Liver (tissue), 9 donors: ENCODE results near the gene MUCL3. TPM values are rescaled to one million over a fixed set of nuclear protein-coding genes. Genes with fewer than 3 reads are reported as not detected.

Source experiments
- DNase-seq: peaks from one replicate; pipeline ENCODE4 v3.0.0-alpha.2; 2017; ENCODE audit warnings: low spot score
- H3K27ac ChIP-seq, 2 donors: one replicate each; pipeline ENCODE4 v1.7.0; 2013; ENCODE audit warnings: inconsistent platforms in 2 of 2, low read length in 2 of 2, control low read depth in 1 of 2, low read depth in 1 of 2, mild to moderate bottlenecking in 1 of 2
- H3K27me3 ChIP-seq, 4 donors: one replicate each; pipeline versions ENCODE4 v1.6.1 to v1.7.0; 2013; ENCODE audit warnings: low read length in 3 of 4, inconsistent platforms in 1 of 4, mild to moderate bottlenecking in 1 of 4, moderate library complexity in 1 of 4; ENCODE audit not compliant: control insufficient read depth in 4 of 4, insufficient read depth in 4 of 4
- H3K36me3 ChIP-seq, 4 donors: one replicate each; pipeline versions ENCODE4 v1.6.1 to v1.7.0; 2013; ENCODE audit warnings: low read length in 3 of 4, mild to moderate bottlenecking in 3 of 4, low read depth in 1 of 4, moderate library complexity in 1 of 4; ENCODE audit not compliant: control insufficient read depth in 4 of 4, insufficient read depth in 3 of 4
- H3K4me1 ChIP-seq, 4 donors: one replicate each; pipeline versions ENCODE4 v1.6.1 to v1.7.0; 2013; ENCODE audit warnings: low read length in 3 of 4, mild to moderate bottlenecking in 3 of 4, moderate library complexity in 1 of 4; ENCODE audit not compliant: control insufficient read depth in 4 of 4, insufficient read depth in 4 of 4
- H3K4me3 ChIP-seq, 3 donors: one replicate each; pipeline versions ENCODE4 v1.6.1 to v1.7.0; 2013; ENCODE audit warnings: low read length in 3 of 3, control low read depth in 1 of 3, low read depth in 1 of 3, mild to moderate bottlenecking in 1 of 3
- H3K9ac ChIP-seq, 2 donors: one replicate each; pipeline ENCODE4 v1.7.0; 2013; ENCODE audit warnings: low read length in 2 of 2, mild to moderate bottlenecking in 2 of 2, moderate library complexity in 2 of 2, control low read depth in 1 of 2, low read depth in 1 of 2
- H3K9me3 ChIP-seq, 4 donors: one replicate each; pipeline versions ENCODE4 v1.6.1 to v1.7.0; 2013; ENCODE audit warnings: low read length in 3 of 4; ENCODE audit not compliant: control insufficient read depth in 4 of 4
- ATF3 ChIP-seq: IDR thresholded peaks from 2 replicates; pipeline ENCODE4 v1.6.1; 2016; ENCODE audit warnings: antibody characterized with exemption
- EGR1 ChIP-seq, 2 donors: IDR thresholded peaks; 2 replicates each; pipeline ENCODE4 v1.6.1; 2016 to 2018; ENCODE audit warnings: antibody characterized with exemption in 2 of 2, low read depth in 2 of 2
- FOXA1 ChIP-seq: IDR thresholded peaks from 2 replicates; pipeline ENCODE4 v1.6.1; 2016; ENCODE audit warnings: antibody characterized with exemption
- FOXA2 ChIP-seq: IDR thresholded peaks from 2 replicates; pipeline ENCODE4 v1.6.1; 2016; ENCODE audit warnings: antibody characterized with exemption
- GABPA ChIP-seq, 2 donors: IDR thresholded peaks in 1 of 2; conservative IDR thresholded peaks in 1 of 2; 2 replicates each; pipeline ENCODE4 v1.6.1; 2016; ENCODE audit warnings: antibody characterized with exemption in 2 of 2, mild to moderate bottlenecking in 1 of 2, moderate library complexity in 1 of 2
- HNF4A ChIP-seq, 2 donors: conservative IDR thresholded peaks; 2 replicates each; pipeline ENCODE4 v1.6.1; 2016; ENCODE audit warnings: antibody characterized with exemption in 2 of 2, mild to moderate bottlenecking in 2 of 2
- HNF4G ChIP-seq: IDR thresholded peaks from 2 replicates; pipeline ENCODE4 v1.6.1; 2016; ENCODE audit warnings: antibody characterized with exemption
- JUND ChIP-seq, 2 donors: IDR thresholded peaks; 2 replicates each; pipeline ENCODE4 v1.6.1; 2016; ENCODE audit warnings: antibody characterized with exemption in 2 of 2
- MAX ChIP-seq: IDR thresholded peaks from 2 replicates; pipeline ENCODE4 v1.6.1; 2016; ENCODE audit warnings: antibody characterized with exemption
- NR2F2 ChIP-seq: IDR thresholded peaks from 2 replicates; pipeline ENCODE4 v1.6.1; 2016; ENCODE audit warnings: antibody characterized with exemption
- RAD21 ChIP-seq, 2 donors: IDR thresholded peaks; 2 replicates each; pipeline ENCODE4 v1.6.1; 2016; ENCODE audit warnings: antibody characterized with exemption in 2 of 2, mild to moderate bottlenecking in 2 of 2
- REST ChIP-seq: IDR thresholded peaks from 2 replicates; pipeline ENCODE4 v1.6.1; 2016; ENCODE audit warnings: antibody characterized with exemption, mild to moderate bottlenecking
- RXRA ChIP-seq, 2 donors: IDR thresholded peaks; 2 replicates each; pipeline ENCODE4 v1.6.1; 2017 to 2018; ENCODE audit warnings: antibody characterized with exemption in 2 of 2, mild to moderate bottlenecking in 1 of 2
- SP1 ChIP-seq: IDR thresholded peaks from 2 replicates; pipeline ENCODE4 v1.6.1; 2018; ENCODE audit warnings: antibody characterized with exemption, mild to moderate bottlenecking
- TAF1 ChIP-seq: conservative IDR thresholded peaks from 2 replicates; pipeline ENCODE4 v1.6.1; 2016; ENCODE audit warnings: antibody characterized with exemption, mild to moderate bottlenecking
- YY1 ChIP-seq: IDR thresholded peaks from 2 replicates; pipeline ENCODE4 v1.6.1; 2016; ENCODE audit warnings: antibody characterized with exemption, mild to moderate bottlenecking
- WGBS: extraction: QIAGEN DNeasy Blood & Tissue Kit; methylation state at CpG from one replicate; pipeline ENCODE4 v1.1.7; 2013; 5-methylcytosine and 5-hydroxymethylcytosine counted together
- polyA plus RNA-seq, 2 donors: library from polyadenylated mRNA; stranded (reverse) in 1 of 2; unstranded in 1 of 2; fragments of 200-250 nt in 1 of 2; fragments of >200 nt in 1 of 2; fragmentation: Nextera tagmentation in 1 of 2; extraction: Ambion mirVana in 1 of 2; gene quantifications; one replicate each; pipeline versions ENCODE4 v1.2.1 to v1.2.3, GENCODE V29; 2013 to 2015
- total RNA-seq, 2 donors: library from RNA; depleted of rRNA; stranded (reverse); fragments of >200 nt; gene quantifications; one replicate each; pipeline ENCODE4 v1.2.3, GENCODE V29; 2014
- TF ChIP-seq, protein P1 (sequence below): fragments of 150-350 bp; IDR thresholded peaks from 2 replicates; pipeline ENCODE4 v1.5.1; 2017; ENCODE audit warnings: improper control_type of control experiment, low read depth, low read length; ENCODE audit not compliant: missing input control
- TF ChIP-seq, protein P2 (sequence below): IDR thresholded peaks from 2 replicates; pipeline ENCODE4 v1.6.1; 2016; ENCODE audit warnings: antibody characterized with exemption
- donor health status: healthy.
- donor health status: healthy.
- donor health status: healthy.
- donor health status: healthy.
- donor health status: healthy.

Gene MUCL3
- total and polyA plus RNA-seq, 4 donors: under 0.01 TPM; not detected in 3

DNA sequence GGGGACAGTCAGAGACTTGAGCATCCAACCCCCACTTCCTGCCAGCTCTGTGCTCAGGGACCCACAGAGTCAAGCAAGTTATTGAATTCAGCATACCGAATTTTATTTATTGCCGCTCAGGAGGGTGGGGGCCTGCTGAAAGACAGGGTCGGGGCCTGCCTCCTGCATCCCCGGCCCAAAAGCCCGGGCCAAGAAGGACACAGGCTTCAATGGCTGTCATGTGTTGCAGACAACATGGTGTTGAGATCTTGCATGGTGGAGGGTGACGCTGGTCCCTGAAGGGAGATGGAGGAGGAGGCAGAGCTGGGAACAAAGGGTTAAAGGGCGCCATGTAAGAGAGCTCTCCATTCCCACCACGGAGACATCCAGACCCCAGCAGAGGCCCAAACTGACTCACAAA, 9.5 kb upstream of the MUCL3 start:
- WGBS: 58% methylated on average over 8 of the region's 8 CpGs
- H3K4me1 ChIP-seq: no peaks in the 10 kb centered on the region
- no peaks in the 10 kb centered on the region for H3K27me3 ChIP-seq
- H3K36me3 ChIP-seq: peaks cover 0 to 12% (median 3%) of the 10 kb centered on the region in 4 donors
- TF ChIP-seq HNF4A (conservative IDR thresholded peaks at IDR 0.05): no peak
- H3K27ac ChIP-seq: no peak overlapping the region
- H3K9me3 ChIP-seq: peaks cover 0 to 3% (median 1%) of the 10 kb centered on the region in 4 donors
- no peak overlapping the region for H3K9ac ChIP-seq
- H3K4me3 ChIP-seq: no peak overlapping the region
- DNase-seq: no peak

- H3K4me3 ChIP-seq: no peak within 1 kb of the TSS
- TF ChIP-seq, protein P1, sequence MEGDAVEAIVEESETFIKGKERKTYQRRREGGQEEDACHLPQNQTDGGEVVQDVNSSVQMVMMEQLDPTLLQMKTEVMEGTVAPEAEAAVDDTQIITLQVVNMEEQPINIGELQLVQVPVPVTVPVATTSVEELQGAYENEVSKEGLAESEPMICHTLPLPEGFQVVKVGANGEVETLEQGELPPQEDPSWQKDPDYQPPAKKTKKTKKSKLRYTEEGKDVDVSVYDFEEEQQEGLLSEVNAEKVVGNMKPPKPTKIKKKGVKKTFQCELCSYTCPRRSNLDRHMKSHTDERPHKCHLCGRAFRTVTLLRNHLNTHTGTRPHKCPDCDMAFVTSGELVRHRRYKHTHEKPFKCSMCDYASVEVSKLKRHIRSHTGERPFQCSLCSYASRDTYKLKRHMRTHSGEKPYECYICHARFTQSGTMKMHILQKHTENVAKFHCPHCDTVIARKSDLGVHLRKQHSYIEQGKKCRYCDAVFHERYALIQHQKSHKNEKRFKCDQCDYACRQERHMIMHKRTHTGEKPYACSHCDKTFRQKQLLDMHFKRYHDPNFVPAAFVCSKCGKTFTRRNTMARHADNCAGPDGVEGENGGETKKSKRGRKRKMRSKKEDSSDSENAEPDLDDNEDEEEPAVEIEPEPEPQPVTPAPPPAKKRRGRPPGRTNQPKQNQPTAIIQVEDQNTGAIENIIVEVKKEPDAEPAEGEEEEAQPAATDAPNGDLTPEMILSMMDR: no peak
- TF ChIP-seq MAX (no peak), YY1 (no peak), REST (no peak), NR2F2 (no peak), FOXA2 (no peak), SP1 (no peak), JUND (IDR thresholded peaks at IDR 0.05) (no peak), ATF3 (no peak), RXRA (IDR thresholded peaks at IDR 0.05) (no peak), GABPA (IDR thresholded peaks at IDR 0.05 in 1 of 2, conservative IDR thresholded peaks at IDR 0.05 in 1 of 2) (no peak), EGR1 (IDR thresholded peaks at IDR 0.05; ENCODE audit: low read depth in 2 of 2) (no peak), HNF4A (conservative IDR thresholded peaks at IDR 0.05) (no peak), TAF1 (no peak), HNF4G (no peak), FOXA1 (no peak), RAD21 (IDR thresholded peaks at IDR 0.05) (no peak)
- TF ChIP-seq, protein P2, sequence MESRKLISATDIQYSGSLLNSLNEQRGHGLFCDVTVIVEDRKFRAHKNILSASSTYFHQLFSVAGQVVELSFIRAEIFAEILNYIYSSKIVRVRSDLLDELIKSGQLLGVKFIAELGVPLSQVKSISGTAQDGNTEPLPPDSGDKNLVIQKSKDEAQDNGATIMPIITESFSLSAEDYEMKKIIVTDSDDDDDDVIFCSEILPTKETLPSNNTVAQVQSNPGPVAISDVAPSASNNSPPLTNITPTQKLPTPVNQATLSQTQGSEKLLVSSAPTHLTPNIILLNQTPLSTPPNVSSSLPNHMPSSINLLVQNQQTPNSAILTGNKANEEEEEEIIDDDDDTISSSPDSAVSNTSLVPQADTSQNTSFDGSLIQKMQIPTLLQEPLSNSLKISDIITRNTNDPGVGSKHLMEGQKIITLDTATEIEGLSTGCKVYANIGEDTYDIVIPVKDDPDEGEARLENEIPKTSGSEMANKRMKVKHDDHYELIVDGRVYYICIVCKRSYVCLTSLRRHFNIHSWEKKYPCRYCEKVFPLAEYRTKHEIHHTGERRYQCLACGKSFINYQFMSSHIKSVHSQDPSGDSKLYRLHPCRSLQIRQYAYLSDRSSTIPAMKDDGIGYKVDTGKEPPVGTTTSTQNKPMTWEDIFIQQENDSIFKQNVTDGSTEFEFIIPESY: no peak
- DNase-seq: no peak
These were observed 8.7 kb upstream of the MUCL3 start, which contains the start of gene SFTA2 for GRCh38 chr6:30931969-30932645. Gene SFTA2, minus strand, starts transcription at chr6:30932170. Its CDS starts 74 bp downstream, at chr6:30932096.

More at GRCh38 chr6:30931969-30932645, 8.7 kb upstream of the MUCL3 start, which contains the start of gene SFTA2:
- H3K4me1 ChIP-seq: no peaks in the 10 kb centered on the region
- 71% methylated on average over 7 of the region's 7 CpGs for WGBS
- peaks cover 0 to 3% (median 0%) of the 10 kb centered on the region in 4 donors for H3K36me3 ChIP-seq
- H3K9ac ChIP-seq: no peak within 1 kb of the TSS
- H3K27me3 ChIP-seq: peaks cover 0 to 5% (median 0%) of the 10 kb centered on the region in 4 donors
- peaks cover 0 to 3% (median 1%) of the 10 kb centered on the region in 4 donors for H3K9me3 ChIP-seq
- H3K27ac ChIP-seq: no peak within 1 kb of the TSS
